MM.1S (cell line): ENCODE data around the gene RFTN1.

Experiments
- DNase-seq: peaks from one replicate; pipeline ENCODE4 v3.0.0-alpha.2; 2015
- H2AFZ ChIP-seq: fragments of 300-600 bp; sonication (generic); 2 replicates; pipeline ENCODE4 v1.6.0; 2016; ENCODE audit warnings: antibody characterized with exemption, low read length
- H3F3A ChIP-seq: fragments of 300-600 bp; sonication (generic); 2 replicates; pipeline ENCODE4 v1.6.1; 2016; ENCODE audit warnings: mild to moderate bottlenecking, antibody characterized with exemption, low read length, moderate library complexity, mixed read lengths; ENCODE audit not compliant: insufficient read depth
- H3K27ac ChIP-seq: fragments of 300-600 bp; sonication (generic); 2 replicates; pipeline ENCODE4 v1.5.1; 2016; ENCODE audit warnings: mild to moderate bottlenecking, low read length
- H3K27me3 ChIP-seq: fragments of 300-600 bp; sonication (generic); replicated peaks from 2 replicates; pipeline ENCODE4 v1.6.0; 2016; ENCODE audit warnings: low read length; ENCODE audit not compliant: insufficient read depth
- H3K36me3 ChIP-seq: fragments of 300-600 bp; sonication (generic); replicated peaks from 2 replicates; pipeline ENCODE4 v1.6.1; 2016; ENCODE audit warnings: mild to moderate bottlenecking, low read length, mixed read lengths; ENCODE audit not compliant: insufficient read depth
- H3K4me1 ChIP-seq: fragments of 300-600 bp; sonication (generic); 2 replicates; pipeline ENCODE4 v1.6.1; 2016; ENCODE audit warnings: low read length, mixed read lengths
- H3K4me2 ChIP-seq: fragments of 300-600 bp; sonication (generic); 2 replicates; pipeline ENCODE4 v1.6.0; 2016; ENCODE audit warnings: low read depth, low read length
- H3K4me3 ChIP-seq: fragments of 300-600 bp; sonication (generic); 2 replicates; pipeline ENCODE4 v1.5.1; 2016; ENCODE audit warnings: low read length, mixed read lengths
- H3K79me2 ChIP-seq: fragments of 300-600 bp; sonication (generic); 2 replicates; pipeline ENCODE4 v1.6.1; 2016; ENCODE audit warnings: mixed run types, low read length, mixed read lengths
- H3K9ac ChIP-seq: fragments of 300-600 bp; sonication (generic); 2 replicates; pipeline ENCODE4 v1.6.1; 2016; ENCODE audit warnings: low read length, mixed read lengths
- H3K9me2 ChIP-seq: fragments of 300-600 bp; sonication (generic); replicated peaks from 2 replicates; pipeline ENCODE4 v1.6.1; 2016; ENCODE audit warnings: mild to moderate bottlenecking, low read length, mixed read lengths; ENCODE audit not compliant: insufficient read depth
- H3K9me3 ChIP-seq: fragments of 300-600 bp; sonication (generic); replicated peaks from 2 replicates; pipeline ENCODE4 v1.6.1; 2016; ENCODE audit warnings: mild to moderate bottlenecking, low read length, mixed read lengths; ENCODE audit not compliant: insufficient read depth
- H4K20me1 ChIP-seq: fragments of 300-600 bp; sonication (generic); 2 replicates; pipeline ENCODE4 v1.6.1; 2016; ENCODE audit warnings: mild to moderate bottlenecking, low read length, moderate library complexity, mixed read lengths; ENCODE audit not compliant: insufficient read depth
- EZH2 ChIP-seq: fragments of 300-600 bp; sonication (generic); optimal IDR thresholded peaks from 2 replicates; pipeline ENCODE3; 2017; ENCODE audit warnings: low read depth, mild to moderate bottlenecking, antibody characterized with exemption, low read length, mixed read lengths
- EZH2phosphoT487 ChIP-seq: fragments of 300-600 bp; sonication (generic); IDR thresholded peaks from 2 replicates; pipeline ENCODE4 v1.6.1; 2018; ENCODE audit warnings: antibody characterized with exemption, low read length
- TF ChIP-seq, protein P1 (sequence below): fragments of 300-600 bp; sonication (generic); IDR thresholded peaks from 2 replicates; pipeline ENCODE4 v1.5.1; 2016; ENCODE audit warnings: antibody characterized with exemption, low read length, mixed read lengths

RFTN1 gene

DNA sequence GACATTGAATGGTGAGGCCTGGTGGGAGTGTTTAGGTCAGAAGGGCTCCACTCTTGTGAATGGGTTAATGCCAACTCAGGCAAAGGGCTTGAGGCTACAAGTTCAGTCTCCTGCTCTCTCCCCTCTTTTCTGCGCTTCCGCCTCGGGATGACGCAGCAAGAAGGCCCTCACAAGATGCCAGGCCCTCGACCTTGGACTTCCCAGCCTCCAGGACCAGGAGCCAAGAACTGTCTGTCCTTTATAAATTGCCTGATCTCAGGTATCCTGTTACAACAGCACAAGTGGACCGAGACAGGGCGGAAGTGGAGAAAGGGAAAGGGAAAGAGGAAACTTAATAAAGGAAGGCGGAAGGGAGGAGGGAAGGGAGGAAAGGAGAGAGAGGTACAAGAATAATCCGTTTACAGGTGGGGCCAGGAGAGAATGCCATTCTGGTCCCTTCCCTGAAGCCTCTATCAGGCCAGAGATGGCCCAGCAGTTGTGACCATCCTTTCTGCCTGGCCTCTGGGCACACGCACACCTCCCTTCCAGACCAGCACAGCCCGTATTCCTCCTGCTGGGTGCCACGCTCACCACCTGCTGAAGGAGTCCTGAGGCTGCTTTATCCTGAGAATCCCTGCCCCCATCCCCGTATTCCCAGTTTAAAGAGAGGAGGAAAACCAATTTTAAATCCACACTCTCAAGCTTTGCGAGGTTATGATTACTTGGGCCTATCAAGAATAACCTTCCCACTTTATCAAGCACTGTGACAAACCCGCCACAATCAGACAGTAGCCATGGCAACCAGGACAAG, 184.3 kb downstream of the RFTN1 start:
- Histone ChIP-seq H4K20me1 (no peaks in the 10 kb centered on the region), H3K9me2 (no peaks in the 10 kb centered on the region), H3K4me1 (no peaks in the 10 kb centered on the region), H3K4me3 (no peak overlapping the region), H3K9me3 (no peaks in the 10 kb centered on the region), H3K27ac (no peak overlapping the region), H3K36me3 (no peaks in the 10 kb centered on the region; the same call in 1 of the 2 replicates), H3K79me2 (0 out of 2 replicates have a peak, but pooled peaks cover 2% of the 10 kb centered on the region), H3K9ac (no peak overlapping the region), H2AFZ (no peak overlapping the region), H3F3A (no peaks in the 10 kb centered on the region), H3K27me3 (no peaks in the 10 kb centered on the region), H3K4me2 (no peak overlapping the region)
- no peak for DNase-seq
- TF ChIP-seq, protein P1, sequence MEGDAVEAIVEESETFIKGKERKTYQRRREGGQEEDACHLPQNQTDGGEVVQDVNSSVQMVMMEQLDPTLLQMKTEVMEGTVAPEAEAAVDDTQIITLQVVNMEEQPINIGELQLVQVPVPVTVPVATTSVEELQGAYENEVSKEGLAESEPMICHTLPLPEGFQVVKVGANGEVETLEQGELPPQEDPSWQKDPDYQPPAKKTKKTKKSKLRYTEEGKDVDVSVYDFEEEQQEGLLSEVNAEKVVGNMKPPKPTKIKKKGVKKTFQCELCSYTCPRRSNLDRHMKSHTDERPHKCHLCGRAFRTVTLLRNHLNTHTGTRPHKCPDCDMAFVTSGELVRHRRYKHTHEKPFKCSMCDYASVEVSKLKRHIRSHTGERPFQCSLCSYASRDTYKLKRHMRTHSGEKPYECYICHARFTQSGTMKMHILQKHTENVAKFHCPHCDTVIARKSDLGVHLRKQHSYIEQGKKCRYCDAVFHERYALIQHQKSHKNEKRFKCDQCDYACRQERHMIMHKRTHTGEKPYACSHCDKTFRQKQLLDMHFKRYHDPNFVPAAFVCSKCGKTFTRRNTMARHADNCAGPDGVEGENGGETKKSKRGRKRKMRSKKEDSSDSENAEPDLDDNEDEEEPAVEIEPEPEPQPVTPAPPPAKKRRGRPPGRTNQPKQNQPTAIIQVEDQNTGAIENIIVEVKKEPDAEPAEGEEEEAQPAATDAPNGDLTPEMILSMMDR, result no peak
- TF ChIP-seq EZH2phosphoT487, result no peak
- no peak for TF ChIP-seq EZH2

DNA sequence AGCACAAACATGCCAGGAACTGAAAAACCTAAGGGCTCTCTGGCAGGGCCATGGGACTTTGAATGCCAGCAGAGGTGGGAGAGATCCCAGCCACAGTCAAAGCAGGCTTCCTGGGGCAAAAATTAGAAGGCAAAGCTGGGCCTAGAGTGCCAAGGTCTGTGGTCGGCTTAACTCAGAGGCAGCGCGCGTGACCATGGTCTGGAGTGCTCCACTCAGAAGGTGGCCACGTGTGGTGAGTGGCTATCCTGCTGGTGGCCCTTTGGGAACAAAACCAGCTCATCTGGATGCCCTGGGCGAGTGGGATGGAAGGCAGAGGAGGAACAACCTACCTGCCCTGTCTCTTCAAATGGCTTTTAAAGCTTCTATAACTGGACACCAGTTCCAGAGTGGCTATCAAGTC, 185.4 kb downstream of the RFTN1 start:
- Histone ChIP-seq H3F3A (no peaks in the 10 kb centered on the region), H3K4me2 (no peak overlapping the region), H3K36me3 (no peaks in the 10 kb centered on the region; the same call in 1 of the 2 replicates), H3K27ac (no peak overlapping the region), H3K27me3 (no peaks in the 10 kb centered on the region), H3K9me2 (no peaks in the 10 kb centered on the region), H4K20me1 (no peaks in the 10 kb centered on the region), H3K4me1 (no peaks in the 10 kb centered on the region), H2AFZ (no peak overlapping the region), H3K4me3 (no peak overlapping the region), H3K9me3 (no peaks in the 10 kb centered on the region), H3K79me2 (0 out of 2 replicates have a peak, but pooled peaks cover 2% of the 10 kb centered on the region), H3K9ac (no peak overlapping the region)
- DNase-seq, result no peak
- TF ChIP-seq, protein P1, result no peak
- no peak for TF ChIP-seq EZH2phosphoT487
- no peak for TF ChIP-seq EZH2

DNA sequence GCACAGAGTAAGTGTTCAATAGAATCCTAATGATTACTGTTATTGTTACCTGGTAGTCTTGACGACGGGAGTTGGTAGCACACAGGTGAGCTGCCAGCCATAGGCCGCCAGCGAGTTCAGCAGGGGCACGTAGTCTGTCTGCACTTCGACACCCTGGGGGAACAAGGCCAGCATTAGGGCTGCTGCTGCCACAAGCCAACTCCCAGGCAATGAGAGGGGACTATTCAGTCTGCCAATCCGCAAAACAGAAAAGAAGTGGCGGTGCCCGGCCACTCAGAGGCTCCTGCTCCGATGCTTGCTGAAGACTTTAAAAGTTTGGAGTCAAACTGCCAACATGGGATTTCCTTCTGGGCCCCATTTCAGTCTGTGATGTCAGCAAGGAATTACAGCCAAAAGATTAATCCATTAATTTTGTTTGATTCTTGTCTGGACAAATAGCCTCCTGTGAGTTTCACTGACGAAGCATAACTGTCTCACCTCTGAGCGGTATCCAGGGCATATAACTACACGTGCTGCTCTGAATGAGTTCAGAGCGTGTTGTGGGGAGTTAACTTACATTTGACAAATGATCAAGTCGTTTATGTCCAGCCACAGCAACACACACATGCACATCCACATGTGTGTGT, 186.7 kb downstream of the RFTN1 start:
- no peak overlapping the region for H2AFZ ChIP-seq
- no peak overlapping the region for H3K9ac ChIP-seq
- H4K20me1 ChIP-seq, result no peaks in the 10 kb centered on the region
- H3K4me2 ChIP-seq, result no peak overlapping the region
- no peaks in the 10 kb centered on the region for H3K9me2 ChIP-seq
- no peaks in the 10 kb centered on the region; the same call in 1 of the 2 replicates for H3K36me3 ChIP-seq
- no peak overlapping the region for H3K4me3 ChIP-seq
- no peaks in the 10 kb centered on the region for H3F3A ChIP-seq
- no peak for TF ChIP-seq EZH2phosphoT487
- TF ChIP-seq, protein P1, result no peak
- no peak for TF ChIP-seq EZH2
- no peaks in the 10 kb centered on the region for H3K9me3 ChIP-seq
- H3K27me3 ChIP-seq, result no peaks in the 10 kb centered on the region
- H3K27ac ChIP-seq, result no peak overlapping the region
- DNase-seq, result no peak
- H3K79me2 ChIP-seq, result 0 out of 2 replicates have a peak, but pooled peaks cover 2% of the 10 kb centered on the region
- H3K4me1 ChIP-seq, result no peaks in the 10 kb centered on the region
